ENCODE results near the gene ASPHD2.

GRCh38 chr22:26484360-26484706, 55.3 kb downstream of the ASPHD2 start:
- TF ChIP-seq, protein P1, sequence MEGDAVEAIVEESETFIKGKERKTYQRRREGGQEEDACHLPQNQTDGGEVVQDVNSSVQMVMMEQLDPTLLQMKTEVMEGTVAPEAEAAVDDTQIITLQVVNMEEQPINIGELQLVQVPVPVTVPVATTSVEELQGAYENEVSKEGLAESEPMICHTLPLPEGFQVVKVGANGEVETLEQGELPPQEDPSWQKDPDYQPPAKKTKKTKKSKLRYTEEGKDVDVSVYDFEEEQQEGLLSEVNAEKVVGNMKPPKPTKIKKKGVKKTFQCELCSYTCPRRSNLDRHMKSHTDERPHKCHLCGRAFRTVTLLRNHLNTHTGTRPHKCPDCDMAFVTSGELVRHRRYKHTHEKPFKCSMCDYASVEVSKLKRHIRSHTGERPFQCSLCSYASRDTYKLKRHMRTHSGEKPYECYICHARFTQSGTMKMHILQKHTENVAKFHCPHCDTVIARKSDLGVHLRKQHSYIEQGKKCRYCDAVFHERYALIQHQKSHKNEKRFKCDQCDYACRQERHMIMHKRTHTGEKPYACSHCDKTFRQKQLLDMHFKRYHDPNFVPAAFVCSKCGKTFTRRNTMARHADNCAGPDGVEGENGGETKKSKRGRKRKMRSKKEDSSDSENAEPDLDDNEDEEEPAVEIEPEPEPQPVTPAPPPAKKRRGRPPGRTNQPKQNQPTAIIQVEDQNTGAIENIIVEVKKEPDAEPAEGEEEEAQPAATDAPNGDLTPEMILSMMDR (conservative IDR thresholded peaks at IDR 0.05; ENCODE audit: low read depth, low read length) = no peak
- no peak for TF ChIP-seq EZH2 (IDR thresholded peaks at IDR 0.05; ENCODE audit: borderline replicate concordance, low read depth, low read length, poor library complexity, severe bottlenecking)
